IMR-90 (cell line): ENCODE measurements around the gene ZBTB44. TPM values are rescaled to one million over a fixed set of nuclear protein-coding genes. Genes with fewer than 3 reads are reported as not detected.

ENCODE experiments used
- ATAC-seq: fragments of 200-7000 bp; cut with Tn5 transposase; 2 replicates; pipeline ENCODE4 v1.9.1; 2020; ENCODE audit warnings: low read depth, mild to moderate bottlenecking, moderate library complexity
- BruUV-seq: library from RNA; stranded (reverse); fragments of 400-500 nt; replicated peaks from 2 replicates; lab custom pipeline; 2021; lab: Mats Ljungman, UMichigan
- CTCF ChIA-PET: fragments of 300-600 bp; formaldehyde crosslinking; extraction: SDS; loops from one replicate; lab custom pipeline; 2021; ENCODE audit warnings: antibody characterized with exemption; lab: Yijun Ruan, JAX
- POLR2A ChIA-PET: fragments of 300-600 bp; sonication (Branson Sonifier 250); formaldehyde crosslinking; loops from one replicate; lab custom pipeline; 2022; ENCODE audit warnings: antibody characterized with exemption; ENCODE audit not compliant: unreplicated experiment; lab: Charles Lee
- DNase-seq: peaks from one replicate; pipeline ENCODE4 v3.0.0; 2013
- H2AFZ ChIP-seq: replicated peaks from 2 replicates; pipeline ENCODE3; 2013; ENCODE audit warnings: low read length, mild to moderate bottlenecking; ENCODE audit not compliant: poor library complexity
- H2AK5ac ChIP-seq: 2 replicates; pipeline ENCODE4 v1.6.1; 2013; ENCODE audit warnings: low read depth, low read length, inconsistent platforms
- H2AK9ac ChIP-seq: replicated peaks from 2 replicates; pipeline ENCODE3; 2013; ENCODE audit warnings: mild to moderate bottlenecking, low read depth, low read length, moderate library complexity; ENCODE audit not compliant: poor library complexity
- H2BK120ac ChIP-seq: 2 replicates; pipeline ENCODE4 v1.6.1; 2013; ENCODE audit warnings: low read depth, low read length, inconsistent platforms
- H2BK15ac ChIP-seq: 3 replicates; pipeline ENCODE4 v1.6.1; 2013; ENCODE audit warnings: low read depth, low read length, inconsistent platforms
- H2BK20ac ChIP-seq: 2 replicates; pipeline ENCODE4 v1.6.1; 2013; ENCODE audit warnings: low read depth, mild to moderate bottlenecking, inconsistent platforms, low read length, moderate library complexity
- H2BK5ac ChIP-seq: 2 replicates; pipeline ENCODE4 v1.6.1; 2013; ENCODE audit warnings: mild to moderate bottlenecking, low read depth, low read length, inconsistent platforms; ENCODE audit not compliant: poor library complexity, severe bottlenecking
- H3K14ac ChIP-seq: replicated peaks from 2 replicates; pipeline ENCODE4 v1.6.1; 2013; ENCODE audit warnings: low read depth, low read length, inconsistent platforms
- H3K18ac ChIP-seq: 2 replicates; pipeline ENCODE4 v1.6.1; 2013; ENCODE audit warnings: low read depth, low read length, control low read depth
- H3K23ac ChIP-seq: 2 replicates; pipeline ENCODE4 v1.6.1; 2013; ENCODE audit warnings: low read depth, low read length, inconsistent platforms
- H3K27ac ChIP-seq: 2 replicates; pipeline ENCODE4 v1.5.1; 2013; ENCODE audit warnings: mild to moderate bottlenecking, control low read depth, low read length; ENCODE audit not compliant: insufficient read depth
- H3K27me3 ChIP-seq: 2 replicates; pipeline ENCODE4 v1.6.1; 2013; ENCODE audit warnings: low read length; ENCODE audit not compliant: control insufficient read depth, insufficient read depth
- H3K36me3 ChIP-seq: 2 replicates; pipeline ENCODE4 v1.6.1; 2013; ENCODE audit warnings: low read length, mixed read lengths; ENCODE audit not compliant: control insufficient read depth, insufficient read depth
- H3K4ac ChIP-seq: 2 replicates; pipeline ENCODE4 v1.6.1; 2013; ENCODE audit warnings: low read depth, low read length, inconsistent platforms
- H3K4me1 ChIP-seq: 2 replicates; pipeline ENCODE4 v1.6.1; 2013; ENCODE audit warnings: low read length, mixed read lengths; ENCODE audit not compliant: control insufficient read depth, insufficient read depth
- H3K4me2 ChIP-seq: 2 replicates; pipeline ENCODE4 v1.6.1; 2013; ENCODE audit warnings: low read depth, mild to moderate bottlenecking, control low read depth, low read length, moderate library complexity
- H3K4me3 ChIP-seq: 2 replicates; pipeline ENCODE4 v1.5.1; 2013; ENCODE audit warnings: low read depth, mild to moderate bottlenecking, control low read depth, low read length, moderate library complexity; ENCODE audit not compliant: insufficient read depth
- H3K56ac ChIP-seq: 2 replicates; pipeline ENCODE4 v1.6.1; 2013; ENCODE audit warnings: low read length, inconsistent platforms; ENCODE audit not compliant: insufficient read depth; ENCODE audit errors: extremely low read depth
- H3K79me1 ChIP-seq, 2 experiments: 2 replicates each; pipeline ENCODE4 v1.6.1; 2013; ENCODE audit warnings: low read length in 2 of 2, inconsistent platforms in 1 of 2, low read depth in 1 of 2
- H3K9ac ChIP-seq: 2 replicates; pipeline ENCODE4 v1.6.1; 2013; ENCODE audit warnings: low read depth, low read length, control low read depth
- H3K9me1 ChIP-seq: 2 replicates; pipeline ENCODE4 v1.6.1; 2013; ENCODE audit warnings: low read length, inconsistent platforms; ENCODE audit not compliant: insufficient read depth
- H3K9me3 ChIP-seq: 2 replicates; pipeline ENCODE4 v1.6.1; 2013; ENCODE audit warnings: low read length; ENCODE audit not compliant: control insufficient read depth, insufficient read depth
- H4K20me1 ChIP-seq: 2 replicates; pipeline ENCODE4 v1.6.1; 2013; ENCODE audit warnings: low read length, inconsistent platforms; ENCODE audit not compliant: insufficient read depth
- H4K5ac ChIP-seq: 2 replicates; pipeline ENCODE4 v1.6.1; 2013; ENCODE audit warnings: mild to moderate bottlenecking, low read depth, low read length, control low read depth
- H4K8ac ChIP-seq, 2 experiments: 2 replicates each; pipeline ENCODE4 v1.6.1; 2013; ENCODE audit warnings: low read depth in 2 of 2, low read length in 2 of 2, control low read depth in 1 of 2, inconsistent platforms in 1 of 2
- H4K91ac ChIP-seq: 2 replicates; pipeline ENCODE4 v1.6.1; 2013; ENCODE audit warnings: low read depth, low read length, inconsistent platforms; ENCODE audit not compliant: insufficient read depth
- BHLHE40 ChIP-seq: fragments of 150-350 bp; IDR thresholded peaks from 2 replicates; pipeline ENCODE4 v1.6.1; 2016; ENCODE audit warnings: mild to moderate bottlenecking, low read depth, low read length
- CEBPB ChIP-seq: IDR thresholded peaks from 2 replicates; pipeline ENCODE4 v1.6.1; 2012; ENCODE audit warnings: low read depth, low read length, improper control_type of control experiment
- CHD1 ChIP-seq: IDR thresholded peaks from 2 replicates; pipeline ENCODE4 v1.6.1; 2012; ENCODE audit warnings: low read depth, low read length, improper control_type of control experiment
- ELK1 ChIP-seq: fragments of 150-350 bp; IDR thresholded peaks from 2 replicates; pipeline ENCODE4 v1.6.1; 2016; ENCODE audit warnings: low read depth, mild to moderate bottlenecking, low read length, moderate library complexity, borderline replicate concordance
- MAFK ChIP-seq: IDR thresholded peaks from 2 replicates; pipeline ENCODE4 v1.6.1; 2012; ENCODE audit warnings: low read depth, low read length, improper control_type of control experiment
- MAZ ChIP-seq: IDR thresholded peaks from 2 replicates; pipeline ENCODE4 v1.6.1; 2012; ENCODE audit warnings: low read depth, mild to moderate bottlenecking, low read length, improper control_type of control experiment, moderate library complexity, borderline replicate concordance
- MXI1 ChIP-seq: IDR thresholded peaks from 2 replicates; pipeline ENCODE4 v1.6.1; 2012; ENCODE audit warnings: low read depth, mild to moderate bottlenecking, low read length, moderate library complexity, borderline replicate concordance
- NFE2L2 ChIP-seq: fragments of 150-350 bp; IDR thresholded peaks from 2 replicates; pipeline ENCODE4 v1.6.1; 2016; ENCODE audit warnings: low read depth, mild to moderate bottlenecking, low read length
- RAD21 ChIP-seq: IDR thresholded peaks from 2 replicates; pipeline ENCODE4 v1.6.1; 2012; ENCODE audit warnings: low read length, improper control_type of control experiment
- RCOR1 ChIP-seq: IDR thresholded peaks from 2 replicates; pipeline ENCODE4 v1.6.1; 2012; ENCODE audit warnings: mild to moderate bottlenecking, low read length, improper control_type of control experiment; ENCODE audit not compliant: insufficient replicate concordance
- SMC3 ChIP-seq: fragments of 150-350 bp; IDR thresholded peaks from 2 replicates; pipeline ENCODE4 v1.6.1; 2016; ENCODE audit warnings: low read depth, mild to moderate bottlenecking, antibody characterized with exemption, low read length, moderate library complexity
- USF2 ChIP-seq: fragments of 150-350 bp; IDR thresholded peaks from 2 replicates; pipeline ENCODE4 v1.6.1; 2017; ENCODE audit warnings: mild to moderate bottlenecking, antibody characterized with exemption, low read length, low read depth
- dilution Hi-C: fragments of 300-500 bp; cut with HindIII; formaldehyde crosslinking; loops from one replicate; pipeline ENCODE4 v1.14.3; 2018; ENCODE audit warnings: low sequenced_read_pairs; ENCODE audit not compliant: unreplicated experiment
- in situ Hi-C: fragments of 300-500 bp; cut with MboI; formaldehyde crosslinking; loops from 3 replicates; pipeline ENCODE4 v1.14.3; 2019; ENCODE audit warnings: low sequenced_read_pairs, inconsistent platforms, mixed read lengths
- intact Hi-C: fragments of 100-400 bp; cut with micrococcal nuclease; formaldehyde crosslinking; loops from 2 replicates; pipeline ENCODE4 v1.10.0; 2022
- polyA plus RNA-seq, 3 experiments: library from polyadenylated mRNA; depleted of rRNA; stranded (reverse); fragments of >200 nt; gene quantifications; 2 replicates each; pipeline ENCODE4 v1.2.3, GENCODE V29; 2012; ENCODE audit warnings: low replicate concordance in 1 of 3
- total RNA-seq: library from RNA; depleted of rRNA; stranded (reverse); fragments of >200 nt; gene quantifications from 2 replicates; pipeline ENCODE4 v1.2.3, GENCODE V29; 2012
- TF ChIP-seq, protein P1 (sequence below): conservative IDR thresholded peaks from 2 replicates; pipeline ENCODE4 v1.5.1; 2012; ENCODE audit warnings: mild to moderate bottlenecking, low read depth, low read length, improper control_type of control experiment

The ZBTB44 gene
- total and polyA plus RNA-seq, 2 of the 4 experiments (the other 2 are of a cell fraction), result 6.9 to 23.3 TPM

GRCh38 chr11:130358398-130358797, 43.7 kb upstream of the ZBTB44 start:
- Histone ChIP-seq H2BK15ac (no peak overlapping the region), H3K4ac (no peak overlapping the region), H4K20me1 (no peaks in the 10 kb centered on the region), H3K9me1 (no peaks in the 10 kb centered on the region), H2AK5ac (no peak overlapping the region), H2AK9ac (no peak overlapping the region), H2BK5ac (no peak overlapping the region), H2BK120ac (no peak overlapping the region), H3K23ac (no peak overlapping the region), H3K4me3 (no peak overlapping the region), H2AFZ (no peak overlapping the region), H3K4me1 (no peaks in the 10 kb centered on the region), H2BK20ac (no peak overlapping the region), H4K5ac (no peak overlapping the region), H3K27me3 (peaks cover 4% of the 10 kb centered on the region; the same call in 1 of the 2 replicates), H3K56ac (no peak overlapping the region), H3K36me3 (no peaks in the 10 kb centered on the region), H3K18ac (no peak overlapping the region), H3K14ac (no peak overlapping the region), H3K79me1 (no peaks in the 10 kb centered on the region), H3K27ac (no peak overlapping the region), H3K9ac (no peak overlapping the region), H4K91ac (no peak overlapping the region), H4K8ac (no peak overlapping the region), H3K4me2 (no peak overlapping the region), H3K9me3 (no peaks in the 10 kb centered on the region)
- TF ChIP-seq RCOR1 (no peak), NFE2L2 (no peak), USF2 (no peak), CHD1 (no peak), CEBPB (no peak), MAZ (no peak), SMC3 (no peak), RAD21 (no peak), BHLHE40 (no peak), MXI1 (no peak), MAFK (no peak), ELK1 (no peak)
- TF ChIP-seq, protein P1, sequence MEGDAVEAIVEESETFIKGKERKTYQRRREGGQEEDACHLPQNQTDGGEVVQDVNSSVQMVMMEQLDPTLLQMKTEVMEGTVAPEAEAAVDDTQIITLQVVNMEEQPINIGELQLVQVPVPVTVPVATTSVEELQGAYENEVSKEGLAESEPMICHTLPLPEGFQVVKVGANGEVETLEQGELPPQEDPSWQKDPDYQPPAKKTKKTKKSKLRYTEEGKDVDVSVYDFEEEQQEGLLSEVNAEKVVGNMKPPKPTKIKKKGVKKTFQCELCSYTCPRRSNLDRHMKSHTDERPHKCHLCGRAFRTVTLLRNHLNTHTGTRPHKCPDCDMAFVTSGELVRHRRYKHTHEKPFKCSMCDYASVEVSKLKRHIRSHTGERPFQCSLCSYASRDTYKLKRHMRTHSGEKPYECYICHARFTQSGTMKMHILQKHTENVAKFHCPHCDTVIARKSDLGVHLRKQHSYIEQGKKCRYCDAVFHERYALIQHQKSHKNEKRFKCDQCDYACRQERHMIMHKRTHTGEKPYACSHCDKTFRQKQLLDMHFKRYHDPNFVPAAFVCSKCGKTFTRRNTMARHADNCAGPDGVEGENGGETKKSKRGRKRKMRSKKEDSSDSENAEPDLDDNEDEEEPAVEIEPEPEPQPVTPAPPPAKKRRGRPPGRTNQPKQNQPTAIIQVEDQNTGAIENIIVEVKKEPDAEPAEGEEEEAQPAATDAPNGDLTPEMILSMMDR, result no peak
- in situ Hi-C loops (no loop called here), intact Hi-C loops (no loop called here), dilution Hi-C loops (no loop called here)
- ChIA-PET POLR2A (no interaction called here), CTCF (no interaction called here)
- no peak for DNase-seq
- no peak for ATAC-seq
- no TSS peak for BruUV-seq
